CD4-positive, alpha-beta T cell (primary cell): ENCODE data around the gene PEX10. TPM values are rescaled to one million over a fixed set of nuclear protein-coding genes. Genes with fewer than 3 reads are reported as not detected.
A peak's percentile ranks its signal among the peaks of the same experiment; 100 is the strongest.

Experiments used
- ATAC-seq: fragments of 200-7000 bp; cut with Tn5 transposase; one replicate; pipeline ENCODE4 v1.10.0; 2022; ENCODE audit warnings: mild to moderate bottlenecking; ENCODE audit not compliant: poor library complexity
- CTCF ChIA-PET: fragments of 350-600 bp; sonication (Branson Sonifier 250); formaldehyde crosslinking; loops from one replicate; lab custom pipeline; 2021; ENCODE audit warnings: antibody characterized with exemption, inconsistent platforms; lab: Charles Lee
- POLR2A ChIA-PET: fragments of 350-600 bp; sonication (Branson Sonifier 250); formaldehyde crosslinking; loops from one replicate; lab custom pipeline; 2021; ENCODE audit warnings: antibody characterized with exemption, inconsistent platforms; lab: Charles Lee
- DNase-seq, 14 experiments: peaks; one replicate each; pipeline ENCODE4 v3.0.0-alpha.2; 2013 to 2020; ENCODE audit warnings: mixed read lengths in 2 of 14
- H3K27ac ChIP-seq, 2 donors: one replicate each; pipeline versions ENCODE4 v1.5.1 to v1.7.0; 2013; ENCODE audit warnings: low read length in 2 of 2, low read depth in 1 of 2, mild to moderate bottlenecking in 1 of 2
- H3K27me3 ChIP-seq, 2 experiments: 1 replicate in 1 of 2; 2 replicates in 1 of 2; pipeline versions ENCODE4 v1.6.1 to v1.7.0; 2013; ENCODE audit warnings: low read length in 2 of 2, control low read depth in 1 of 2, mild to moderate bottlenecking in 1 of 2, moderate library complexity in 1 of 2; ENCODE audit not compliant: insufficient read depth in 2 of 2, control insufficient read depth in 1 of 2
- H3K36me3 ChIP-seq: one replicate; pipeline ENCODE4 v1.6.1; 2013; ENCODE audit warnings: low read length, control low read depth; ENCODE audit not compliant: insufficient read depth
- H3K4me1 ChIP-seq: one replicate; pipeline ENCODE4 v1.6.1; 2013; ENCODE audit warnings: low read length, control low read depth; ENCODE audit not compliant: insufficient read depth
- H3K4me3 ChIP-seq: one replicate; pipeline ENCODE4 v1.5.1; 2013; ENCODE audit warnings: mild to moderate bottlenecking, low read length, moderate library complexity
- H3K9me3 ChIP-seq, 2 experiments: 1 replicate in 1 of 2; 2 replicates in 1 of 2; pipeline versions ENCODE4 v1.6.1 to v1.7.0; 2013; ENCODE audit warnings: low read length in 2 of 2, mild to moderate bottlenecking in 2 of 2, control low read depth in 1 of 2, moderate library complexity in 1 of 2; ENCODE audit not compliant: control insufficient read depth in 1 of 2, insufficient read depth in 1 of 2
- H3K27ac Mint-ChIP-seq: one replicate; pipeline ENCODE4 v1.8.0; 2020; ENCODE audit warnings: mixed read lengths
- H3K27me3 Mint-ChIP-seq: one replicate; pipeline ENCODE4 v1.8.0; 2021; ENCODE audit warnings: mixed read lengths
- H3K36me3 Mint-ChIP-seq: one replicate; pipeline ENCODE4 v1.8.0; 2021; ENCODE audit warnings: low read depth, mixed read lengths
- H3K4me1 Mint-ChIP-seq: one replicate; pipeline ENCODE4 v1.8.0; 2021; ENCODE audit warnings: low read depth, mixed read lengths
- H3K4me3 Mint-ChIP-seq: one replicate; pipeline ENCODE4 v1.8.0; 2020; ENCODE audit warnings: mild to moderate bottlenecking, mixed read lengths
- H3K9me3 Mint-ChIP-seq: one replicate; pipeline ENCODE4 v1.8.0; 2020; ENCODE audit warnings: mixed read lengths
- intact Hi-C, 2 experiments: fragments of 100-400 bp; cut with DNase I in 1 of 2; cut with micrococcal nuclease in 1 of 2; formaldehyde crosslinking; loops; one replicate each; pipeline versions ENCODE4 v1.15.1 to v1.9.0; 2023 to 2025; cut with DNase I, micrococcal nuclease
- total RNA-seq, 174 experiments: library from RNA in 2 of 174; stranded (reverse) in 2 of 174; gene quantifications; one replicate each; pipeline ENCODE4 v1.2.3 and lab custom pipeline; 2021 to 2026
- TF ChIP-seq, protein P1 (sequence below): fragments of 200-600 bp; IDR thresholded peaks from one replicate; pipeline ENCODE4 v1.8.0; 2022; ENCODE audit warnings: antibody characterized with exemption, mild to moderate bottlenecking

The PEX10 gene
- total RNA-seq, 2 experiments from 2014 or later = 12.0 to 12.5 TPM

DNA sequence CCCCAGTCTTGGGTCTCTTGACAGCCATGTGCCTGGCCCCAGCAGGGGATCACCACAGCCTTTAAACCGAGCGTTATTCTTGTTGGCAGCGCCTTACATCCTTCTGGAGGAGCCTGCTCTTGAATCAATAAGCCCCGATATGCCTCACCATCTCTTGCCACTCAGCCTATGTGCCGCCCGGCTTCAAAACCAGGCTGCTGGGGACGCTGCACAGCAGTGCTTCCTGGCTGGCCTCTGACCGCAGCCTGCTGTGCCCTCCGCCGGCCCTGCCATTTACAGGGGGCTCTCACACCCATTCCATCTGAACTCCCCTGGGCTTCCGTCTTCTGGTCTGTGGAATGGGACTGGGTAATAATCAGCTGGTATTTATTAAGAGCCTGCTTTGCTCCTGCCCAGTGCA, 3.0 kb upstream of the PEX10 start:
- H3K36me3 ChIP-seq = no peaks in the 10 kb centered on the region
- no peaks in the 10 kb centered on the region for H3K9me3 Mint-ChIP-seq
- H3K4me1 ChIP-seq = peaks cover 65% of the 10 kb centered on the region
- ATAC-seq = no peak
- H3K27me3 ChIP-seq = no peaks in the 10 kb centered on the region
- H3K36me3 Mint-ChIP-seq = peaks cover 12% of the 10 kb centered on the region
- peak in 2 of 14 experiments; percentile 24 to 35 for DNase-seq
- intact Hi-C loops = loop anchor here in 1 of 2 experiments (2.0 to 10.0 kb wide), 2 partner anchors 425 to 1009 kb away; no protein-coding TSS in a partner anchor
- TF ChIP-seq, protein P1, sequence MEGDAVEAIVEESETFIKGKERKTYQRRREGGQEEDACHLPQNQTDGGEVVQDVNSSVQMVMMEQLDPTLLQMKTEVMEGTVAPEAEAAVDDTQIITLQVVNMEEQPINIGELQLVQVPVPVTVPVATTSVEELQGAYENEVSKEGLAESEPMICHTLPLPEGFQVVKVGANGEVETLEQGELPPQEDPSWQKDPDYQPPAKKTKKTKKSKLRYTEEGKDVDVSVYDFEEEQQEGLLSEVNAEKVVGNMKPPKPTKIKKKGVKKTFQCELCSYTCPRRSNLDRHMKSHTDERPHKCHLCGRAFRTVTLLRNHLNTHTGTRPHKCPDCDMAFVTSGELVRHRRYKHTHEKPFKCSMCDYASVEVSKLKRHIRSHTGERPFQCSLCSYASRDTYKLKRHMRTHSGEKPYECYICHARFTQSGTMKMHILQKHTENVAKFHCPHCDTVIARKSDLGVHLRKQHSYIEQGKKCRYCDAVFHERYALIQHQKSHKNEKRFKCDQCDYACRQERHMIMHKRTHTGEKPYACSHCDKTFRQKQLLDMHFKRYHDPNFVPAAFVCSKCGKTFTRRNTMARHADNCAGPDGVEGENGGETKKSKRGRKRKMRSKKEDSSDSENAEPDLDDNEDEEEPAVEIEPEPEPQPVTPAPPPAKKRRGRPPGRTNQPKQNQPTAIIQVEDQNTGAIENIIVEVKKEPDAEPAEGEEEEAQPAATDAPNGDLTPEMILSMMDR = no peak
- H3K27ac Mint-ChIP-seq = peak overlapping the region; percentile 92
- no peaks in the 10 kb centered on the region for H3K27me3 Mint-ChIP-seq
- peaks cover 32% of the 10 kb centered on the region for H3K4me1 Mint-ChIP-seq
- H3K27ac ChIP-seq = peak overlapping the region; percentile 56 to 68
- peak overlapping the region; percentile 77 for H3K4me3 ChIP-seq
- H3K9me3 ChIP-seq = peaks cover 0 to 5% of the 10 kb centered on the region in 2 experiments
- POLR2A ChIA-PET = interaction anchor here (0.6 to 4.5 kb wide), 12 partner anchors 9 to 372 kb away, joined by 3 to 54 read pairs (median 5); partner anchors contain the start of genes MORN1, PANK4, RER1 and TNFRSF14
- CTCF ChIA-PET = interaction anchor here (1.2 to 2.0 kb wide), 3 partner anchors 108 to 170 kb away, joined by 4 to 6 read pairs (median 4); no protein-coding TSS in a partner anchor
- H3K4me3 Mint-ChIP-seq = peak overlapping the region; percentile 89

- Mint-ChIP-seq H3K9me3 (no peaks in the 10 kb centered on the region), H3K4me1 (peaks cover 32% of the 10 kb centered on the region), H3K27me3 (no peaks in the 10 kb centered on the region), H3K36me3 (peaks cover 20% of the 10 kb centered on the region), H3K4me3 (peak overlapping the region; percentile 89), H3K27ac (peak overlapping the region; percentile 92)
- intact Hi-C loops = loop anchor here (1.0 to 10.0 kb wide), 7 partner anchors 134 to 1010 kb away; no protein-coding TSS in a partner anchor
- H3K4me1 ChIP-seq = peaks cover 65% of the 10 kb centered on the region
- no peaks in the 10 kb centered on the region for H3K27me3 ChIP-seq
- ChIA-PET CTCF (interaction anchor here (0.7 to 2.0 kb wide), 7 partner anchors 23 to 373 kb away, joined by 3 to 6 read pairs (median 4); partner anchors contain the start of genes MORN1 and RER1), POLR2A (interaction anchor here (1.4 to 4.5 kb wide), 2 partner anchors 133 to 373 kb away, joined by 4 to 54 read pairs; no protein-coding TSS in a partner anchor)
- DNase-seq (peak; percentile 67 to 89 (median 78)), ATAC-seq (peak; percentile 41)
- peak overlapping the region; percentile 12 for H3K4me3 ChIP-seq
- H3K36me3 ChIP-seq = peaks cover 2% of the 10 kb centered on the region
- TF ChIP-seq, protein P1 = peak; percentile 88
- H3K9me3 ChIP-seq = peaks cover 0 to 5% of the 10 kb centered on the region in 2 experiments
- H3K27ac ChIP-seq = peak overlapping the region in 1 of 2 donors; percentile 55
Observed at GRCh38 chr1:2414297-2414958, 2.1 kb upstream of the PEX10 start.

GRCh38 chr1:2413495-2414296, 1.3 kb upstream of the PEX10 start:
- intact Hi-C loops = loop anchor here (1.0 to 10.0 kb wide), 7 partner anchors 135 to 1011 kb away; no protein-coding TSS in a partner anchor
- CTCF ChIA-PET = interaction anchor here (1.1 to 1.7 kb wide), 7 partner anchors 26 to 373 kb away, joined by 3 to 7 read pairs (median 4); no protein-coding TSS in a partner anchor
- POLR2A ChIA-PET = interaction anchor here (0.7 to 4.5 kb wide), 10 partner anchors 22 to 372 kb away, joined by 3 to 54 read pairs (median 6); partner anchors contain the start of genes MORN1, PANK4, RER1 and TNFRSF14
- no peak for ATAC-seq
- Mint-ChIP-seq H3K9me3 (no peaks in the 10 kb centered on the region), H3K4me1 (peaks cover 32% of the 10 kb centered on the region), H3K27me3 (no peaks in the 10 kb centered on the region), H3K4me3 (peak overlapping the region; percentile 89), H3K36me3 (peaks cover 26% of the 10 kb centered on the region), H3K27ac (peak overlapping the region; percentile 92)
- peaks cover 65% of the 10 kb centered on the region for H3K4me1 ChIP-seq
- peak overlapping the region; percentile 55 to 69 for H3K27ac ChIP-seq
- peak in 2 of 14 experiments; percentile 34 to 55 for DNase-seq
- peaks cover 0 to 5% of the 10 kb centered on the region in 2 experiments for H3K9me3 ChIP-seq
- H3K27me3 ChIP-seq = no peaks in the 10 kb centered on the region
- H3K36me3 ChIP-seq = peaks cover 3% of the 10 kb centered on the region
- TF ChIP-seq, protein P1 = no peak
- H3K4me3 ChIP-seq = peak overlapping the region; percentile 58
